Sigmoid colon (tissue), 4 donors: ENCODE data around the gene ABLIM1.

Experiments used
- EP300 ChIP-seq, 4 donors: sonication (generic); formaldehyde crosslinking; IDR thresholded peaks; one replicate each; pipeline ENCODE4 v1.6.1; 2017; ENCODE audit warnings: antibody characterized with exemption in 4 of 4
- POLR2A ChIP-seq, 2 donors: fragments of 450-650 bp; IDR thresholded peaks; one replicate each; pipeline ENCODE4 v1.6.1; 2016; ENCODE audit warnings: antibody characterized with exemption in 2 of 2, mild to moderate bottlenecking in 2 of 2, moderate library complexity in 2 of 2
- TF ChIP-seq, protein P1 (sequence below), 4 experiments: fragments of 450-650 bp in 3 of 4; fragments of 200-600 bp in 1 of 4; IDR thresholded peaks; one replicate each; pipeline ENCODE4 v1.5.1; 2016 to 2019; ENCODE audit warnings: antibody characterized with exemption in 4 of 4, mild to moderate bottlenecking in 3 of 4, moderate library complexity in 2 of 4

DNA sequence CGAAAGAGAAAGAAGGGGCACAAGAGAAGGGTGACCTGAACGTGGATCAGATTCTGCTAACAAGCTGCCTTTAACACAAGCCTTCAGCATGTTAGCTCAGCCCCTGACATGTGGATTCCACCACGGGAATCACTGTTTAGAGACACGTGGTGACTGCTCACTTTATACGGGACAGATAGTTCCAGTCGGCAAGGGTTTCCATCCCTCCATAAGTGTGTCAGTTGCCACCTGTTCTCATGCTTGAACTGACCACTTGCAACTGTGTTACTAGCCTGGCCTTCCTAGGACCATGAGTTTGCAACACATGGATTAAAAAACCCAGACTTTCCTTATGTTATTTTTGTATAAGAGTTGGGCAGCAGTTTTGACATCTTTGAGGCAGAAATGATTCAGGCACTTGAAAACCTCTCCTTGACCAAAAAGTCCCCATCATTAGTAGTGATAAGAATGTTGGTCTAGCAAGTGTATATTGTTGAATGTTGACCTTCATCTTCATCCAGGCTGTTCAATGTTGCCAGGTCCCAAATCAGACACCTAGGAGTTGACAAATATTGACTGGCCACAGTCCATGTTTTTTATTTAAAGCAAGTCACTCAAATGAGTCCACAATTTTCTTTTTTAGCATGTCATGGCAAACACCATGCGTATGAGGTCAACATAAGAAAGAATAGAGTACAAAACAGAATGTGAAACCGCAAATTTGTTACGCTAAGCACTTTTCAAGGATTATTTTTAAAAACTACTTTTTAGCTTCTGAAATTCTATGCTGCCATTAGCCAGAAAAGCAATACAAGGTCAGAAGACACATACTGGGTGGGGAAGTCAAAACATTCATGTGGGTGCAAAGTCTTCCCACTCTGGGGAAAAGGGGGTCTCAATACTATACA is 101.6 kb downstream of the ABLIM1 start:
- TF ChIP-seq, protein P1, sequence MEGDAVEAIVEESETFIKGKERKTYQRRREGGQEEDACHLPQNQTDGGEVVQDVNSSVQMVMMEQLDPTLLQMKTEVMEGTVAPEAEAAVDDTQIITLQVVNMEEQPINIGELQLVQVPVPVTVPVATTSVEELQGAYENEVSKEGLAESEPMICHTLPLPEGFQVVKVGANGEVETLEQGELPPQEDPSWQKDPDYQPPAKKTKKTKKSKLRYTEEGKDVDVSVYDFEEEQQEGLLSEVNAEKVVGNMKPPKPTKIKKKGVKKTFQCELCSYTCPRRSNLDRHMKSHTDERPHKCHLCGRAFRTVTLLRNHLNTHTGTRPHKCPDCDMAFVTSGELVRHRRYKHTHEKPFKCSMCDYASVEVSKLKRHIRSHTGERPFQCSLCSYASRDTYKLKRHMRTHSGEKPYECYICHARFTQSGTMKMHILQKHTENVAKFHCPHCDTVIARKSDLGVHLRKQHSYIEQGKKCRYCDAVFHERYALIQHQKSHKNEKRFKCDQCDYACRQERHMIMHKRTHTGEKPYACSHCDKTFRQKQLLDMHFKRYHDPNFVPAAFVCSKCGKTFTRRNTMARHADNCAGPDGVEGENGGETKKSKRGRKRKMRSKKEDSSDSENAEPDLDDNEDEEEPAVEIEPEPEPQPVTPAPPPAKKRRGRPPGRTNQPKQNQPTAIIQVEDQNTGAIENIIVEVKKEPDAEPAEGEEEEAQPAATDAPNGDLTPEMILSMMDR (IDR thresholded peaks at IDR 0.05), result no peak
- TF ChIP-seq POLR2A (IDR thresholded peaks at IDR 0.05), result no peak
- no peak for TF ChIP-seq EP300 (IDR thresholded peaks at IDR 0.05)
